Stimulated activated naive CD4-positive, alpha-beta T cell (primary cell): Measurements from ENCODE around the gene LMX1B.
"Not testable (repeated sequence)": the region's sequence is repeated elsewhere in the genome, so short reads cannot be mapped to it uniquely, and the experiment has no call there.

Experiments used
- DNase-seq, 6 experiments: peaks; one replicate each; lab custom pipeline; 2025; lab: John Stamatoyannopoulos, UW

LMX1B gene

GRCh38 chr9:126715382-126715781, 101.7 kb downstream of the LMX1B start:
- DNase-seq = no peak

- not testable (repeated sequence) for DNase-seq
Measured at GRCh38 chr9:126717441-126717840, 103.7 kb downstream of the LMX1B start.

DNA sequence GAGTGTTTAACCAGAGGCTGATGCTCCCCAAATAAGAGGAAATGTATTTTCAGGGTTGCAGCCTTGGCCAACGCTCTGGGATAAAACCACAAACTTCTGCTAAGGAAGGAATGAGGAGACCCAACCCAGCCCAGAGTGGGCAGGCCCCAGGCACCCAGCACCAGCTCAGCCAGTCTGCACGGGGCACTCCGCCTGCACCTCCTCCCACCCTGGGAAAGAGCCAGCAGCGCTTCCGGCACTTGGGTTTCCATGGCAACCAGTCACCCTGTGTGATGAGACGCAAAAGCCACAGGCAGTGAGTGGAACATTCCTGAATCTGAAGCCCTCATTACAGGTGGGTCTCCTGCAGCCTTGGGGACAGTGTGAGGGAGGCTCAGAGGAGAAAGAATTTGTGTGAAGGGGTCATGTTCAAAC, 105.9 kb downstream of the LMX1B start:
- peak; percentile 75 to 92 (median 91) for DNase-seq

- no peak for DNase-seq
Measured at GRCh38 chr9:126720036-126720435, 106.3 kb downstream of the LMX1B start.

GRCh38 chr9:126720661-126721563, 107.2 kb downstream of the LMX1B start:
- DNase-seq = peak in 2 of 6 experiments; percentile 18 to 19

GRCh38 chr9:126721564-126721981, 107.8 kb downstream of the LMX1B start:
- DNase-seq = peak in 3 of 6 experiments; percentile 6 to 45 (median 34)

DNA sequence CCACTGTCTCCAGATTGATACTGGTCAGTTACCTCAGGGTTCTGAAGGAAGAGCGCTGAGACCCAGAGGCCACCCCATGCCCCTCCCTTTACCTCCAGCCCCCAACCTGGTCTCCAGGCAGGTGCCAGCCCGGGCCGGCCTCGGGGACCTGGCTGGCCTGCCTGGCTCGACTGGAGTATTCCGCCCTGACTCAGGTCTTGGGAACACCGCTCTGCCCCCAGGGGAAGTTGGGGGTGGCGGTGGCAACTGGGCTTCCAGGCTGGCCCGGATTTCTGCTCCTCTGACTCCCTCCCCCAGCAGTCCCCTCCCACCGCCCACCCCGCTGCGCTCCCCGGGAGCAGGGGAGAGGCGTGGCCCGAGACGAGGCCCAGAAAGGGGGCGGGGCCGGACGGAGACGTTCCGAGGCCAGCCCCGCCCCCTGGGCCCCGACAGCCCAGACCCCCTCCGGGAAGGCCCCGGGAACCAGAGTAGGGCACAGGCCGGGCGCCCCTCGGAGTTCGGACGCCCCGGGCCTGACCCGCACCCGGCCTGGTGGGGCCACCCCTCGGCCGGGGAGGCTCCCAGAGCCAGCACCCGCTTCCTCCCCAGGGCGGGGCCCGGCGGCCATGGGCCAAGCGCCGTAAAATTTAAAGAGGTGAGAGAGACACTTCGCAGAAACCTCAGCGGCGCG, 108.7 kb downstream of the LMX1B start:
- peak; percentile 70 to 88 (median 83) for DNase-seq

DNA sequence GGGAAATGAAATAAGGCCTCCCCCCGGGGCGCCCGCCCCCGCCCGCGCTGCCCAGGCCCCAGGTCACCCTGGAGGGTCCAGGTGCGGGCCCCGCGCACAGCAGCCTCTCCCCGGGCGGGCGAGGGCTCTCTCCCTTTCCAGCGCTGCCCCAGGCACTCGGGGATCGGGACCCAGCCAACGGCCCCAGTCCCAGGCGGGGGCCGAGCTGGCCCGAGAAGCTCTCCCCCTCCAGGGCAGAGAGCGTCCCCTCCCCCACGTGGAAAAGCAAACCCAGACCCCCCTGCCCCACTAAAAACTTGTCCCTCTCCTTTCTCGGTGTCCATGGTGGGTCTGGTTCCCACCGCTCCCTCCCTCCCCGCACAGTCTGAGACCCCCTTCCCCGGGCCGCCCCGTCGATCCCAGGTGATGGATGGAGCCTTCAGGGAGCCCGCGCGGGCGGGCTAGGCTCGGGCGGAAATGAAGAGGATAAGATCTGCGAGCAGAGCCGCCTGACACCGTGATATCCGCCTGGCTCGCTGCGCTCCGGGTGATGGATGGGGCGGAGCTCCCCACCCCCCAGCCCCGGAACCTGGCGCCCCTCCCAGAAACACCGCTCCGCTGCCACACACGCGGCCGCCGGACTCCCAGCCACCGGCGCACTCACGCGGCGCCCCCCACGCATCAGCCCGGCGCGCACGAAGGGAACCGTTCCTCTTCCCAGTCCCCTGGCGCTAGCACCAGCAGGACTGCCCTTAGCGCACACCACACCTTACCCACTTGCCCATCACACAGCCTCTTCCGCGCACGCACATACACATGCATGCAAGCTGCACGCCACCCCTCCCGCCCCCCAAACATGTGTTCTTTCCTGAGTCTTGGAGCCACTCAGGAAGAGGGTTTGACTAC, 109.4 kb downstream of the LMX1B start:
- DNase-seq = peak; percentile 62 to 78 (median 70)

GRCh38 chr9:126723807-126724172, 110.1 kb downstream of the LMX1B start:
- DNase-seq = peak in 1 of 6 experiments; percentile 31

DNA sequence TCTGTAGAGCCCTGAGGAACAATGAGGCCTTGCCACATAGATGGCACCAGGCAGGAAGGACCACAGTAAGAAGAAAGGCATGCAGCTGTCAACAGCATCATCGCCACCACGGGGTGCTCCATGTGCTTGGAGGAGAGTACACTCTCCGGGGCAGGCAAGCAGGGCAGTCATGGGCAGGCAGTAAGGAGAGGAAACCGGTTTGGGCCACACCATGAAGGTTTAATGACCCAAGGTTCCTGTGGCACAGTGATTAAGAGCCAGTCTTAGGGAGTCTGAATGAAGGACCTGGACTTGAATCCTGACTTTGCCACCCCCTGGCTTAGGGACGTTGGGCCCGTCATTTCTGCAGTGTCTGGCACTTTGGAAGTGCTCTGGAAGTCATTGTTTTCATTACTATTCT, 110.5 kb downstream of the LMX1B start:
- peak in 1 of 6 experiments; percentile 18 for DNase-seq

DNA sequence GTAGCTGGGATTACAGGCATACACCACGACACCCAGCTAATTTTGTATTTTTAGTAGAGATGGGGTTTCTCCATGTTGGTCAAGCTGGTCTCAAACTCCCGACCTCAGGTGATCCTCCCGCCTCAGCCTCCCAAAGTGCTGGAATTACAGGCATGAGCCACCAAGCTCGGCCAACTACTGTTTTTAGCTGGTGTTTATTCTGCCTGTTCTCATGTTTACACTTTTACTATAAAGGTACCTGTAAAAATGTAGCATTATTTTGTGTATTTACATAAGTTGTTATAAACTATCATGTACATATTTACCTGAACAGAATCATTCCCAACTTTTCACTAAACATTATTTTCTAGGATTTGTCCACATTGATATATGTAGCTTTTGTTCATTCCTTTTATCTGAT, 111.8 kb downstream of the LMX1B start:
- not testable (repeated sequence) for DNase-seq

- not testable (repeated sequence) for DNase-seq
Measured at GRCh38 chr9:126728210-126728609, 114.5 kb downstream of the LMX1B start.

- not testable (repeated sequence) for DNase-seq
Measured at GRCh38 chr9:126730592-126730991, 116.9 kb downstream of the LMX1B start.

DNA sequence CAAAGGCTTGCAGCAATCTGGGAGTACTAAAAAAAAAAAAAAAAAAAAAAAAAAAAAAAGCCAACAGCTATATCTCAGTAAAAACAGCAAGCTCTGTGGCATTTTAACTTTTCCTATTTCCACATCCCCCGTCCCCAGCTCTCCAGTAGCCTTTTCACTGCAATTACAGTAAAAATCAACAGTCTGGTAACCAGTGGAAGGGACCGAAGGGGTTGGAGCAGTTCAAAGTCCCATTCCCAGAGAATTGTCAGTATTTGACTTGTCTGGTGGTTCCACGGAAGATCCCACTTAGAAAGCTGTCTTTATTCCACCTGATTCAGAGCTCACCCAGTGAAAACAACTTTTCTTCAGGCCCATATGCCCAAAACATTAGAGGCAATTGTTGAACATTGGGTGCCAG, 119.3 kb downstream of the LMX1B start:
- DNase-seq = no peak

- no peak for DNase-seq
Measured at GRCh38 chr9:126734877-126735276, 121.1 kb downstream of the LMX1B start.

GRCh38 chr9:126735482-126735881, 121.8 kb downstream of the LMX1B start:
- DNase-seq = no peak

GRCh38 chr9:126738553-126738952, 124.8 kb downstream of the LMX1B start:
- no peak for DNase-seq

DNA sequence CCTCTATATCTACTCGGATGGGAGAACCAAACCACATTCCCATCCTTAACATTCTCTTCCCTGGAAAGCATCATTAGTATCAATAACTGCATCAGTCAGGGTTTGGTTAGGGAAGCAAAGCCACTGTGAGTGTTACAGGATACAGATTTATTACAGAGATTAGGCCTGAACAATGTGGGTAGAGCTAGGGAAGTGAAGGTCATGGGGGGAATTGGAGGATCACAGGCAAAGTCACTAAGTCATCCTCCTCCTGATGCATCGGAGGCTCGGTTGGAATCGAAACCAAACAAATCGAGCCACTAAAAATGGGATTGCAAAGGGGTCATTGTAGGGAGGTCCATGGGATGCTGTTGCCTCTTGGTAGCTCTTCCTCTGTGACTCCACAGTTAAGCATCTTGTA, 129.3 kb downstream of the LMX1B start:
- no peak for DNase-seq

- no peak for DNase-seq
Measured at GRCh38 chr9:126745574-126746411, 132.1 kb downstream of the LMX1B start.
